SJCRH30 (cell line): ENCODE measurements around the gene TIMM22. TPM values are rescaled to one million over a fixed set of nuclear protein-coding genes. Genes with fewer than 3 reads are reported as not detected.

Experiments
- total RNA-seq: library from RNA; depleted of rRNA; stranded (reverse); fragments of >200 nt; shearing (Covaris generic); gene quantifications from 2 replicates; pipeline ENCODE4 v1.2.3, GENCODE V29; 2014; rRNA removed

Gene TIMM22
- total RNA-seq, 1 experiment from 2014 or later: 17.4 TPM

Other genes with a start within 250 kb of the TIMM22 start
- 19.7 and 20.3 TPM in 2 replicates for gene GEMIN4, start 244.9 kb upstream of the TIMM22 start, total RNA-seq
- 34.6 and 45.0 TPM in 2 replicates for gene GLOD4, start 214.8 kb upstream of the TIMM22 start, total RNA-seq
- gene MRM3, start 214.8 kb upstream of the TIMM22 start, total RNA-seq: 12.4 and 16.0 TPM in 2 replicates
- 32.8 and 35.2 TPM in 2 replicates for gene NXN, start 17.4 kb upstream of the TIMM22 start, total RNA-seq
- 5.6 and 7.0 TPM in 2 replicates for gene ABR, start 182.9 kb downstream of the TIMM22 start, total RNA-seq